Tongue (tissue), 2 donors: ENCODE measurements around the gene NTPCR. TPM values are rescaled to one million over a fixed set of nuclear protein-coding genes. Genes with fewer than 3 reads are reported as not detected.

Experiments
- DNase-seq: peaks from one replicate; pipeline ENCODE4 v3.0.0-alpha.2; 2015
- total RNA-seq: library from RNA; depleted of rRNA; stranded (reverse); fragments of >200 nt; gene quantifications from one replicate; pipeline ENCODE4 v1.2.3, GENCODE V29; 2014

The NTPCR gene
- total RNA-seq, 1 donor from 2014 or later, result 37.6 TPM

DNA sequence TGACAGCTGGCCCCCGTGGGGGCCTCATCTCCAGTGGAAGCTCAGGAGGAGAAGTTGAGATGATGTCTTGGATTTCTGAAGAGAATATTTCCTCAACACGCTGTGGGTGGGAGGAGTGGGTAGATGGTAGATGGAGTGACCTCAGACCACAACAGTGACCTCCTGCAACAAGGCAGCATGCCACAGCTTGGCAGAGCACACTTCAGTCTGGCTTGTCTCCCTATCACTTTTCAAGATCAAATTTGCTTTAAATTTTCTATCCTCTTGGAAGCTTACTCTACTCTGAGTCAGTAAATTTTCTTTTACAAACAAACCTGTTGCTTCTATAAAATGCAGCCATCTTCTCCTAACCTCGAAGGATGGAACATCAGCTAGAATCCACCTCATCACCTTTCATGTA, 59.7 kb downstream of the NTPCR start:
- DNase-seq, result no peak

DNA sequence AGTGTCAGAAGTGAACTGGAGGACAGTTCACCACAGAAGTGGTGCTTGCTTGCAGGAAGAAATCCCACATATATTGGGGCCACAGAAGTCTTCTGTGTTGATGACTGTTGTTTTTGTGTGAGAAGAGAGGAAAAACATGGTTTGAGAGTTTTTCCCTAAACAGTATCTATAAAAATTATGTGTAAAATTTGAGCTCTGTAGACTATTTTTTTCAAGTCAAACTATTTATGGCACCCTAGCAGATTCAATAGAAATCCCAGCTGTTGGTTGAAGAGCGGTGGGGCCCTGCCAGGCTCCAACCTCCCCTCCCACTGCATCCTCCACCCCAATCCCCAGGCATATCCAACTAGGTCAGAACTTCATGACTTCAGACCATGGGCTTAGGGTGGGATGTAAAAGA, 61.6 kb downstream of the NTPCR start:
- DNase-seq, result no peak

- no peak for DNase-seq
Observed at GRCh38 chr1:233015965-233016364, 65.6 kb downstream of the NTPCR start.

DNA sequence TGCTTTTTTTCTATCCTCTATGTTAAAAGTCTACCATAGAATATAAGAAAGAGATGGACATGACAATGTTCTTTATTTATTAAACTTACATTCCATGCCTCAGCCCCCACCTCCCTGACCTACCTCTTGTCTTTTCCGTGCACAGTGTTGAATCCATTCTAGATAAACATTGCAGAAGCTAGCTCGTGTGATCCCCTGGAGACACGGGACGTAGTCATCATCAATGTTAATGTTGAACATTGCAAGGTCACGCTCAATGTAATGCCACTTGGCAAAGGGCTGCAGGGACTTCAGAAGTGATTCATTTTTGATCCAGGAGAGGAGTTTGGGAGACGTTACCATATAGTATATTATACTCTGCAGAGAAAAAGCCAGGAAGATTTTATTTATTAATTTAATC, 66.4 kb downstream of the NTPCR start:
- no peak for DNase-seq

DNA sequence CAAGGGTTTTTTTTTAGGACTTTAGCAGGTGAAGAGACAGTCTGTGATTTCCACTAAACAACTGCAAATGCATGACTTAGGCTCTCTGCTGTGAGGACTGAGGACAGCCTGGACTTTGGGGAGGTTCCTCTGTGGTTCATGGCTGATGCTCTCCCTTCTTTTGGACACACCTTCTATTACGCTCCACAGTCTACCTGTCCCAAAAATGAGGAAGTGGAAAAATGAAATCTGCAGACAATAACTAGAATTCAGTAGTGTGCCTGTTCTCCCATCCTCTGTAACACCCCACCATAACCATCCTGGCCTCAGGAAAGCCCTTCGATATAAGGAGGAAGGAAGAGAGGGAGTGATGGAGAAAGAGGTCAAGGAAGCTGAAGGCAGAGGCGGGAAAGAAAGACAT, 68.7 kb downstream of the NTPCR start:
- no peak for DNase-seq

GRCh38 chr1:233019778-233020325, 69.4 kb downstream of the NTPCR start:
- DNase-seq, result peak; percentile 28

DNA sequence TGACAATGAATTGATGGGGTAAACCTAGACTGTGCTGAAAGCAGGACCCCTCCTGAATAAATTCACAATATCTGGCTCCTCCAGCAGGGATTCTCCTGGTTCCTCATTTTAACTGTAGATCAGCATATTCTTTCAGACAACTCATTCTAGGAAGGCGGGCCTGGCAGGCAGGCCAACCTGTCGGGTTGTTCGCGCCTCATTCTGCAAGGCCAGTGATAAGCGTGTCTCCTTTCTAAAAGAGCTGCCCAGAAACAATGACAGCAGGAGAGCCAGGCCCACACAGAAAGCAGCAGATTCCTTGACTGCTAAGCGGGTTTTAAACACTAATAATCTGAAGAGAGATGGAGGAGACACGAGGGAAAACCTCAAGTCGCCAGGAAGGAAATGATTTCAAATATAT, 70.0 kb downstream of the NTPCR start:
- DNase-seq, result no peak

DNA sequence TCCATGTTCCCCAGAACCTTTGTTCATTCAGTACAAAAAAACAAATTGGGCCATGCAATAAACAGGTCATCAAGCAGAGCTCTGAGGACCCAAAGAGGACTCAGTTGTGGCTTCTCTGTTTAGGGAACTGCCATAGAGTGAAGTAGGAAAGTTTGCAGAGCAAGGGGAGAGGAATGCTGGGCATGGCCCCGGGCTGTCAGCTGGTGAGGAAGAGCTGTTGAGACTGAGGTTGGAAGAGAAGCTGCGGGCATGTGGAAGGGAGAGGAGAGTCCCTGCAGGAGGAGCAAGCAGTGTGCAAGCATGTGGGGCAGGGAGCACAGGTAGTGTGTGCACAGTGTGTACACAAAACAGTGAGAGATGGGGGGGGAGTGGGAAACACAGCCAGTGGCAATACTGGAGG, 71.8 kb downstream of the NTPCR start:
- DNase-seq, result no peak

- DNase-seq, result no peak
Observed at GRCh38 chr1:233024199-233024598, 73.8 kb downstream of the NTPCR start.

DNA sequence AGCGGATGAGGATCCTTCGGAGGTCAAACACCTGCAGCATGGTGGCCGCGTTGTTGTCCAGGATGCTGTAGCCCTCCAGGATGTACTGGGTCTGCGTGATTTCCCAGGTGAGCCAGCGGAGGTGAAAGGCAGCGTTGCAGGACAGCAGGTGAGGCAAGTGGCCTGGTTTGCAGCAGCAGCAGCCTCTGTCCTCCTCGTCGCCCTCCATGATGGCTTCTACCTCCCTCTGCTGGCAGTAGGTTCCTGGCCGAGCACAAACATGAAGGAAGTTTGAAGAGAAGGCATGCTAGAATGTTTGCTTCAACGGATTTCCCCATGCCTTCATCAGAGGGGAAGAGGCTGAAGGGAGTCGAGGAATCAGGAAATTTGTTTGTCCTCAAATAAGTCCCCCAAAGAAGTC, 74.7 kb downstream of the NTPCR start:
- peak; percentile 51 for DNase-seq

GRCh38 chr1:233025567-233025966, 75.2 kb downstream of the NTPCR start:
- DNase-seq, result no peak

- no peak for DNase-seq
Observed at GRCh38 chr1:233027046-233027445, 76.6 kb downstream of the NTPCR start.

- no peak for DNase-seq
Observed at GRCh38 chr1:233031521-233031920, 81.1 kb downstream of the NTPCR start.

GRCh38 chr1:233032916-233033315, 82.5 kb downstream of the NTPCR start:
- no peak for DNase-seq

DNA sequence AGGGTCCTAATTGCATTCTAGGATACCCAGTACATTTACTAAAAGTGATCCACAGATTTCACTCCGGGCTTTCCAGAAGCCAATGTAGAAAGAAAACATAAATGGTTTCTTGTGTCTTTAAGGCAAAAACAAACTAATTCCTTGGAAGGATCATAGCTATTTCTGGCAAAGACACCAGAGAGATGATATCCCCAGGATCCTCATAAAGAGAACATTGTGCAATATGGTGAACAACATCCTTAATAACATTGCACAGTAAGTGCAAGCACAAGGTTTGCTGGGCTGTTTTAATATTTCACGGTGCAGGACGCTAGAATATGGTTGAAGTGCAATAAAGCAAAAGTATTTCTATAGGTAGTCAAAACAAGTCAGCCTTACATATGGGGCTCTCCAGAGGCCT, 83.0 kb downstream of the NTPCR start:
- DNase-seq, result no peak

Other genes starting within 250 kb of the NTPCR start
- gene MAP10, start 145.2 kb upstream of the NTPCR start, total RNA-seq, result 4.8 TPM